PFSK-1 (cell line): ENCODE measurements around the gene NCF4.

Source experiments
- POLR2AphosphoS5 ChIP-seq: IDR thresholded peaks from 2 replicates; pipeline ENCODE4 v1.6.1; 2012; ENCODE audit warnings: low read depth, mild to moderate bottlenecking, control low read depth, low read length, moderate library complexity
- TF ChIP-seq, protein P1 (sequence below), 2 experiments: IDR thresholded peaks; 2 replicates each; pipeline versions ENCODE4 v1.6.1 to v1.8.0; 2011 to 2012; ENCODE audit warnings: low read depth in 2 of 2, low read length in 2 of 2, control low read depth in 1 of 2, inconsistent platforms in 1 of 2, mild to moderate bottlenecking in 1 of 2, moderate library complexity in 1 of 2; ENCODE audit not compliant: insufficient read depth in 1 of 2

DNA sequence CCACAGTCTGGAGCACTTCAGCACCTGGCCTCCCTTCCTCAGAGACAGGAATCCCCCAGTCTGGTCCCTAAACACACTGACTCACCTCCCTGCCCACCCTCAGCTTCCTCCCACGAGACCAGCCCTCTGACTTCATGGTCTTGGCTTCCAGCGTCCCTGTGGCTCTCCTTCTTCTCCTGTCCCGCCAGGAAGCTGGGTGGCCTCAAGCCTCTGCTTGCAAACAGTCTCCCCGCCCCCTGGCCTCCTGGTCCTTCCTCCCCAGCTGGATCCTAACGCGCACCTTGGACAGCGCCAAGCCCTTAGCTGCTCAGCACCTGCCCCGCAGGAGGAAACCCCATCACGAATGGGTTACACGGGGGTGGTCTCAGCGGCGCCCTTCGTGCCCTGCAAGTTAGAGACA is 4.5 kb downstream of the NCF4 start:
- TF ChIP-seq, protein P1, sequence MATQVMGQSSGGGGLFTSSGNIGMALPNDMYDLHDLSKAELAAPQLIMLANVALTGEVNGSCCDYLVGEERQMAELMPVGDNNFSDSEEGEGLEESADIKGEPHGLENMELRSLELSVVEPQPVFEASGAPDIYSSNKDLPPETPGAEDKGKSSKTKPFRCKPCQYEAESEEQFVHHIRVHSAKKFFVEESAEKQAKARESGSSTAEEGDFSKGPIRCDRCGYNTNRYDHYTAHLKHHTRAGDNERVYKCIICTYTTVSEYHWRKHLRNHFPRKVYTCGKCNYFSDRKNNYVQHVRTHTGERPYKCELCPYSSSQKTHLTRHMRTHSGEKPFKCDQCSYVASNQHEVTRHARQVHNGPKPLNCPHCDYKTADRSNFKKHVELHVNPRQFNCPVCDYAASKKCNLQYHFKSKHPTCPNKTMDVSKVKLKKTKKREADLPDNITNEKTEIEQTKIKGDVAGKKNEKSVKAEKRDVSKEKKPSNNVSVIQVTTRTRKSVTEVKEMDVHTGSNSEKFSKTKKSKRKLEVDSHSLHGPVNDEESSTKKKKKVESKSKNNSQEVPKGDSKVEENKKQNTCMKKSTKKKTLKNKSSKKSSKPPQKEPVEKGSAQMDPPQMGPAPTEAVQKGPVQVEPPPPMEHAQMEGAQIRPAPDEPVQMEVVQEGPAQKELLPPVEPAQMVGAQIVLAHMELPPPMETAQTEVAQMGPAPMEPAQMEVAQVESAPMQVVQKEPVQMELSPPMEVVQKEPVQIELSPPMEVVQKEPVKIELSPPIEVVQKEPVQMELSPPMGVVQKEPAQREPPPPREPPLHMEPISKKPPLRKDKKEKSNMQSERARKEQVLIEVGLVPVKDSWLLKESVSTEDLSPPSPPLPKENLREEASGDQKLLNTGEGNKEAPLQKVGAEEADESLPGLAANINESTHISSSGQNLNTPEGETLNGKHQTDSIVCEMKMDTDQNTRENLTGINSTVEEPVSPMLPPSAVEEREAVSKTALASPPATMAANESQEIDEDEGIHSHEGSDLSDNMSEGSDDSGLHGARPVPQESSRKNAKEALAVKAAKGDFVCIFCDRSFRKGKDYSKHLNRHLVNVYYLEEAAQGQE (IDR thresholded peaks at IDR 0.05; ENCODE audit: insufficient read depth in 1 of 2, low read depth in 2 of 2, low read length in 2 of 2) = peak; percentile 82 to 92
- no peak for TF ChIP-seq POLR2AphosphoS5
